Neutrophil (primary cell): ENCODE results near the gene SCLY.

Experiments
- H3K27ac ChIP-seq: fragments of 200-600 bp; sonication (generic); 2 replicates; pipeline ENCODE4 v1.5.1; 2016; ENCODE audit warnings: mild to moderate bottlenecking, moderate library complexity
- H3K27me3 ChIP-seq: fragments of 200-600 bp; sonication (generic); 2 replicates; pipeline ENCODE4 v1.6.0; 2016; ENCODE audit warnings: mild to moderate bottlenecking
- H3K36me3 ChIP-seq: fragments of 200-600 bp; sonication (generic); 2 replicates; pipeline ENCODE4 v1.5.1; 2017
- H3K4me1 ChIP-seq, 2 experiments: fragments of 200-600 bp in 1 of 2; sonication (generic) in 1 of 2; 1 replicate in 1 of 2; 2 replicates in 1 of 2; pipeline versions ENCODE4 v1.5.1 to v1.6.1; 2013 to 2016; ENCODE audit warnings: low read depth in 1 of 2, low read length in 1 of 2, mild to moderate bottlenecking in 1 of 2, moderate library complexity in 1 of 2; ENCODE audit not compliant: control insufficient read depth in 1 of 2, insufficient read depth in 1 of 2
- H3K4me3 ChIP-seq, 2 experiments: fragments of 200-600 bp in 1 of 2; sonication (generic) in 1 of 2; 1 replicate in 1 of 2; 2 replicates in 1 of 2; pipeline ENCODE4 v1.5.1; 2013 to 2016; ENCODE audit warnings: low read depth in 1 of 2, low read length in 1 of 2, mild to moderate bottlenecking in 1 of 2, moderate library complexity in 1 of 2
- H3K9me3 ChIP-seq: fragments of 200-600 bp; sonication (generic); 2 replicates; pipeline ENCODE4 v1.5.1; 2016
- CTCF ChIP-seq: fragments of 200-600 bp; sonication (generic); IDR thresholded peaks from 2 replicates; pipeline ENCODE4 v1.5.1; 2016; ENCODE audit warnings: antibody characterized with exemption

The SCLY gene

DNA sequence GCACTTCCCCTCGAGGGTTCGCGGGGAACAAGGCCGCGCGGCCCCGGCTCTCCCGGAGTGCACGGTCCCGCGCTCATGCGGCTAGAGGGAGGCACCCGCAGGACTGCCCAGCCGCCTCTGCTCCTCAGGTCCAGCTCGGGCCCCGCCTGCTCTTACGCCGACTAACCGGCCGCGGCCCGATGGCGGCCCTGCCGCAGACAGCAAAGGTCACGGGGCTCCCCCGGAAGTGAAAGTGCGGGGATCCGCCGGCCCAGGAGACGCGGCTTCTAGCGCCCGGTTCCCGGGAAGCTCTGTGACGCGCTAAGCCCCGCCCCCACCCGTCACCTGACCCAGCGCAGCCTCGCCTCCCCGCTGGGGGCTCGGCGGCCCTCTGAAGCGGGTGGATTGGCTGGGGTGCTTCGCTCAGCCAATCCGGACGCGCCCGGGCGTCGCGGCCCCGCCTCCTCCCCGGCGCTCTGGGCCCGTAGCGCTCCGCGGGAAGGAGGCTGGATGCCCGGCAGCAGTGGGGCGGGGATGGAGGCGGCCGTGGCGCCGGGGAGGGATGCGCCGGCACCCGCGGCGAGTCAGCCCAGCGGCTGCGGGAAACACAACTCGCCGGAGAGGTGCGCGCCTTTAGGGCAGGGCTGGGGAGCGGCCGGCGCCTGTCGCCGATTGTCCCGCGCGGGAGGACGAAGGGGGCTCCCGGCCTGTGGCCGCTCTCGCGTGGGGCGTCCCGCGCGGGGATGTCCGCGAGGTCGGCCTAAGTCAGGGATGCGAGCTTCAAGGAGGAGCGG is at the start of gene SCLY:
SCLY (plus strand) TSS at position 460 of the 773 bp plus-strand sequence; CDS start at position 514, 54 bp downstream.
- Histone ChIP-seq H3K27ac (peak within 1 kb of the TSS; percentile 83), H3K27me3 (peaks cover 30% of the 10 kb centered on the region), H3K9me3 (no peaks in the 10 kb centered on the region), H3K4me3 (peak within 1 kb of the TSS; percentile 75 to 86), H3K4me1 (peaks cover 17 to 19% of the 10 kb centered on the region in 2 experiments), H3K36me3 (no peaks in the 10 kb centered on the region)
- peak; percentile 60 for TF ChIP-seq CTCF

DNA sequence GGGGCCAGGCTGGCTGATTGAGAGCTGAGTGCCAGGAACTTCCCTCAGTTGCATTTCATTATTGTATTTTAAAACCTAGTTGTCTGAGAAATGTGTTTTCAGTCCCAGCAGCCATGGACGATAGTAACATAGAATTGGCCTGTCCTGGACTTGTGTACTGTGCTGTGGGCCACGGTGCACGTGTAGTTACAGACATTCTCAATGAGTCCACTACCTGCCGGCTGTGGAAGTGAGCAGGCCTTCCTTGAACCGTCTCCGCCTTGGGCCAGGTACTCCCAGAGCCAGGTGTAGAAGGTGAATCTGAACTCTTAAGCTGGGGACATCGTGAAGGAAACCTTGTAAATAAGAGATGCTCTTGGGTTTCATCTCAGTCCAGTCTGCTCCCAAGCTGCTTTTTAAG is 47.0 kb upstream of the SCLY start:
- TF ChIP-seq CTCF, result no peak

GRCh38 chr2:238015705-238016104 is 45.1 kb upstream of the SCLY start:
- no peak for TF ChIP-seq CTCF
- H3K27ac ChIP-seq, result no peak overlapping the region
- H3K9me3 ChIP-seq, result no peaks in the 10 kb centered on the region
- H3K36me3 ChIP-seq, result peaks cover 61% of the 10 kb centered on the region
- no peaks in the 10 kb centered on the region for H3K27me3 ChIP-seq
- no peaks in the 10 kb centered on the region for H3K4me1 ChIP-seq
- no peak overlapping the region for H3K4me3 ChIP-seq

More for the DNA sequence above, 47.0 kb upstream of the SCLY start:
- no peaks in the 10 kb centered on the region for H3K4me1 ChIP-seq
- no peaks in the 10 kb centered on the region for H3K27me3 ChIP-seq
- no peaks in the 10 kb centered on the region for H3K9me3 ChIP-seq
- peaks cover 43% of the 10 kb centered on the region for H3K36me3 ChIP-seq
- H3K27ac ChIP-seq, result no peak overlapping the region
- no peak overlapping the region for H3K4me3 ChIP-seq

DNA sequence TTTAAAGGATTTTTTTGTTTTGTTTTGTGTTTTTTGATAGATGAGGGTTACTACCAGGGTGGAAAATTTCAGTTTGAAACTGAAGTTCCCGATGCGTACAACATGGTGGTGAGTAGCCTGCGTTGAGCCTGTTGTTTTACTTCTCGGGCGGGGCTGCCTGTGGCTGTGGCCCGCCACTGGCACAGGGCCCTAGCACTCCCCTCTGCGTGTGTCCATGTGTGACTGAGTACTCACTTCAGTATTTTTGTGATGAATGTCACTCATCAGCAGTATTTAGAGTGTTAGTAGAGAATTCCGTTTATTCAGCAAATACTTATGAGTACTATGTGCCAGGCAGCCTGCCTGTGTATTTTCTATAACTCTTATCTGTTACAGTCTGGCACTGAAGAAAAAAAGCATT is 44.3 kb upstream of the SCLY start:
- no peak for TF ChIP-seq CTCF
- Histone ChIP-seq H3K4me3 (no peak overlapping the region), H3K36me3 (peaks cover 63% of the 10 kb centered on the region), H3K9me3 (no peaks in the 10 kb centered on the region), H3K27ac (no peak overlapping the region), H3K4me1 (no peaks in the 10 kb centered on the region), H3K27me3 (no peaks in the 10 kb centered on the region)

DNA sequence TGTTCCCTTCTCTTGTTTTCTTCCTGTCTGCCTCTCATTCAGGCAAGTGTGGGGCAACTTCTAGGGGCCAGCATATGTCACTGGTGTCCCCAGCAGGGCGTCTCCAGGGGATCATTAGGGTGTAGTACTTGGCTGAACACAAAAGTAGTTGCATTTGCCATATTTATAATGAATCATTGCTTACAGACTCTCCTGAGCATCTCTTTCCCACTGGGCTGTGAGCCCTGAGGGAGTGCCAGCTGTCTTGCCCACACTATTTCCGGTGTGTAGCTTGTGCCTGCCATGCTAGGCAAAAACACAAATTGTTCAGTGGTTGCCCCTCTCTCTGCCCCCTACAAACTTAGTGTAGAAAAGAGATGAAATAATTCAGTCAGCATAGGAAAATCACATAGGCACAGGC is 40.8 kb upstream of the SCLY start:
- Histone ChIP-seq H3K9me3 (no peaks in the 10 kb centered on the region), H3K4me3 (no peak overlapping the region), H3K36me3 (peaks cover 56% of the 10 kb centered on the region), H3K27me3 (no peaks in the 10 kb centered on the region), H3K27ac (no peak overlapping the region), H3K4me1 (no peaks in the 10 kb centered on the region)
- no peak for TF ChIP-seq CTCF
